DND-41 (cell line): ENCODE results near the gene FBLL1.
"Not testable (repeated sequence)": the region's sequence is repeated elsewhere in the genome, so short reads cannot be mapped to it uniquely, and the experiment has no call there.

Source experiments
- ATAC-seq: fragments of 200-7000 bp; cut with Tn5 transposase; 3 replicates; pipeline ENCODE4 v1.9.1; 2021; ENCODE audit warnings: low read depth; ENCODE audit not compliant: insufficient read depth
- DNase-seq: peaks from one replicate; pipeline ENCODE4 v3.0.0-alpha.2; 2020
- H2AFZ ChIP-seq: 2 replicates; pipeline ENCODE4 v1.6.0; 2012; ENCODE audit warnings: low read depth, low read length
- H3K27ac ChIP-seq: 2 replicates; pipeline ENCODE4 v1.5.1; 2012; ENCODE audit warnings: low read length, inconsistent platforms
- H3K27me3 ChIP-seq: fragments of 200-600 bp; sonication (generic); 2 replicates; pipeline ENCODE4 v1.6.0; 2012; ENCODE audit warnings: low read length, mild to moderate bottlenecking, inconsistent platforms; ENCODE audit not compliant: insufficient read depth, poor library complexity
- H3K36me3 ChIP-seq: 2 replicates; pipeline ENCODE4 v1.5.1; 2012; ENCODE audit warnings: low read length, inconsistent platforms; ENCODE audit not compliant: insufficient read depth
- H3K4me1 ChIP-seq: 2 replicates; pipeline ENCODE4 v1.5.1; 2012; ENCODE audit warnings: mild to moderate bottlenecking, low read length; ENCODE audit not compliant: insufficient read depth
- H3K4me2 ChIP-seq: 2 replicates; pipeline ENCODE4 v1.6.0; 2012; ENCODE audit warnings: mild to moderate bottlenecking, moderate library complexity, low read length, inconsistent platforms; ENCODE audit not compliant: insufficient read depth
- H3K4me3 ChIP-seq, 2 experiments: fragments of 200-600 bp in 1 of 2; shearing (Covaris generic) in 1 of 2; 2 replicates each; pipeline ENCODE4 v1.5.1; 2012 to 2016; ENCODE audit warnings: inconsistent platforms in 2 of 2, low read length in 2 of 2, mild to moderate bottlenecking in 2 of 2, low read depth in 1 of 2, moderate library complexity in 1 of 2
- H3K79me2 ChIP-seq: 2 replicates; pipeline ENCODE4 v1.6.0; 2012; ENCODE audit warnings: low read length, inconsistent platforms; ENCODE audit not compliant: insufficient read depth
- H3K9ac ChIP-seq: 2 replicates; pipeline ENCODE4 v1.6.0; 2012; ENCODE audit warnings: low read depth, mild to moderate bottlenecking, inconsistent platforms, low read length, moderate library complexity
- H3K9me3 ChIP-seq: 2 replicates; pipeline ENCODE4 v1.5.1; 2012; ENCODE audit warnings: low read length, moderate library complexity, mild to moderate bottlenecking, inconsistent platforms; ENCODE audit not compliant: insufficient read depth, severe bottlenecking
- H4K20me1 ChIP-seq: 2 replicates; pipeline ENCODE4 v1.6.0; 2012; ENCODE audit warnings: low read length; ENCODE audit not compliant: insufficient read depth
- EZH2 ChIP-seq: IDR thresholded peaks from 3 replicates; pipeline ENCODE4 v1.6.1; 2012; ENCODE audit warnings: borderline replicate concordance, low read depth, mild to moderate bottlenecking, moderate library complexity, low read length, inconsistent platforms; ENCODE audit not compliant: severe bottlenecking
- TF ChIP-seq, protein P1 (sequence below): IDR thresholded peaks from 2 replicates; pipeline ENCODE4 v1.5.1; 2012; ENCODE audit warnings: borderline replicate concordance, low read length, moderate library complexity, mild to moderate bottlenecking; ENCODE audit not compliant: poor library complexity, severe bottlenecking; ENCODE audit errors: extremely low read depth

Gene FBLL1

DNA sequence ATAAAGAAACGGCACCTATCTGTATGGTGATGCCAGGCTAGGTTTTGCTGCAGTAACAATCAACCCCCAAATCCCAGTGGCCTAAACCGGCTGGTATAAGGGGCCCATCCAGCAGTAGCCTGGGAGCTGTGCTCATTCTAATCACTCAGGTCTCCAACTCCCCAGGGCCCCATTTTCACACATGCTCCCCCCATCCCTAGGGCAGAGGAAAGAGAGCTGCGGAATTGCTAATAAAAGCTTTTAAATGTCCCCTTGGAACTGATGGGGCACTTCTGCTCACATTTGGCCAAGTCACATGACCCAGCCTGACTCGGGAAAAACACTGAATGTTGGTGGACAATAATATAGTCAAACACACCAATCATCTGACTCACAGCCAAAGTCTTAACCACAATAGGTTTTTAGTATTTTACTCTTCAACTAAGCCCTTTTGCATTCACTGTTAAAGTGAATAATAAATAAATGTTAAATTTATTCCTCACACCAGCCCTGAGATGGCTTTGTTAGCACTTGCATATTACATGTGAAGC, 1.6 kb downstream of the FBLL1 start:
- TF ChIP-seq, protein P1, sequence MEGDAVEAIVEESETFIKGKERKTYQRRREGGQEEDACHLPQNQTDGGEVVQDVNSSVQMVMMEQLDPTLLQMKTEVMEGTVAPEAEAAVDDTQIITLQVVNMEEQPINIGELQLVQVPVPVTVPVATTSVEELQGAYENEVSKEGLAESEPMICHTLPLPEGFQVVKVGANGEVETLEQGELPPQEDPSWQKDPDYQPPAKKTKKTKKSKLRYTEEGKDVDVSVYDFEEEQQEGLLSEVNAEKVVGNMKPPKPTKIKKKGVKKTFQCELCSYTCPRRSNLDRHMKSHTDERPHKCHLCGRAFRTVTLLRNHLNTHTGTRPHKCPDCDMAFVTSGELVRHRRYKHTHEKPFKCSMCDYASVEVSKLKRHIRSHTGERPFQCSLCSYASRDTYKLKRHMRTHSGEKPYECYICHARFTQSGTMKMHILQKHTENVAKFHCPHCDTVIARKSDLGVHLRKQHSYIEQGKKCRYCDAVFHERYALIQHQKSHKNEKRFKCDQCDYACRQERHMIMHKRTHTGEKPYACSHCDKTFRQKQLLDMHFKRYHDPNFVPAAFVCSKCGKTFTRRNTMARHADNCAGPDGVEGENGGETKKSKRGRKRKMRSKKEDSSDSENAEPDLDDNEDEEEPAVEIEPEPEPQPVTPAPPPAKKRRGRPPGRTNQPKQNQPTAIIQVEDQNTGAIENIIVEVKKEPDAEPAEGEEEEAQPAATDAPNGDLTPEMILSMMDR, result no peak
- TF ChIP-seq EZH2, result no peak
- H3K27ac ChIP-seq, result no peak overlapping the region
- no peak overlapping the region for H3K4me3 ChIP-seq
- no peaks in the 10 kb centered on the region for H3K4me1 ChIP-seq
- H3K9me3 ChIP-seq, result no peaks in the 10 kb centered on the region
- no peak for DNase-seq
- H2AFZ ChIP-seq, result no peak overlapping the region
- ATAC-seq, result no peak
- no peaks in the 10 kb centered on the region for H3K27me3 ChIP-seq
- H3K4me2 ChIP-seq, result no peak overlapping the region
- no peak overlapping the region for H3K9ac ChIP-seq
- H3K79me2 ChIP-seq, result no peaks in the 10 kb centered on the region
- no peaks in the 10 kb centered on the region for H4K20me1 ChIP-seq
- no peaks in the 10 kb centered on the region for H3K36me3 ChIP-seq

- Histone ChIP-seq H3K9me3 (no peaks in the 10 kb centered on the region), H3K36me3 (no peaks in the 10 kb centered on the region), H3K9ac (no peak overlapping the region), H3K27ac (no peak overlapping the region), H3K27me3 (no peaks in the 10 kb centered on the region), H3K4me1 (no peaks in the 10 kb centered on the region), H3K4me3 (no peak overlapping the region), H3K79me2 (no peaks in the 10 kb centered on the region), H4K20me1 (no peaks in the 10 kb centered on the region), H3K4me2 (no peak overlapping the region), H2AFZ (no peak overlapping the region)
- no peak for DNase-seq
- ATAC-seq, result no peak
- TF ChIP-seq EZH2, result no peak
- TF ChIP-seq, protein P1, result no peak
Measured at GRCh38 chr5:168531191-168531590, 2.1 kb downstream of the FBLL1 start.

DNA sequence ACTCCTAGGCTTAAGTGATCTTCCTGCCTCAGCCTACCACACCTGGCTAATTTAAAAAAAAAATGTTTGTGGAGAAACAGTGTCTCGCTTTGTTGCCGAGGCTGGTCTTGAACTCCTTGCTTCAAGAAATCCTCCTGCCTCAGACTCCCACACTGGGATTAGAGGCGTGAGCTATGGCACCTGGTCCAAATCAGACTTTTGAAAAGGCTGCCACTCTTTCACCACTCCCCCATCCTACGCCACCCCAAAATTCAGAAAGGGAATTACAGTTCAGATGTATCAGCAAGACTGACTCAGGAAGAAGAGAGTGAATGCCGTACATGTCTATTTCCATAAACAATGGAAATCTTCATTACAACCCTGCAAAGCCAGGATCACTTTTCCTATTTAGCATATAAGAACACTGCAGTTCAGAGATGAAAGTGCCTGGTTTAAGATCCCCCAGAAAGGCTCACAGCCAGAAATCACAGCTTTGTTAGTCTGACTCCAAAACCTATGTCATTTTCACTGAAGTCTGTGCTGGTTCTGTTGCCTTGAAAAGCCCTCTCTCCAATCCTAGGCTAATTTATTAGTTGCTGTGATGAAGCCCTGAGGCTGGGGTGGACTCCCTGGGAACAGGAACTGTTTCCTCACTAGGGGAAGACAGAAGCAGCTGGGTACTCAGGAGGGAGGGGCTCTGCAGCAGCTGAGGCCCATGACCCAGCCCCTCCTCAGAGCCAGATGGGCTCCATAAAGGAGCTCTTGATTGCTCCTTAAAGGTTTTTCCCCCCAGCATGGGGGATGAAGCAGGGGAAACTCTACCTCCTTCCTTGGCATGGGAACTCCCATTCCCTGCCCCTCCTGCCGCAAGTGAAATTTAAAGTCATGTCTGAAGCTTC, 3.1 kb downstream of the FBLL1 start:
- no peaks in the 10 kb centered on the region for H3K36me3 ChIP-seq
- H3K4me1 ChIP-seq, result no peaks in the 10 kb centered on the region
- no peak for ATAC-seq
- TF ChIP-seq, protein P1, result no peak
- TF ChIP-seq EZH2, result no peak
- H3K9me3 ChIP-seq, result no peaks in the 10 kb centered on the region
- H3K4me3 ChIP-seq, result no peak overlapping the region
- H3K9ac ChIP-seq, result no peak overlapping the region
- no peak overlapping the region for H3K4me2 ChIP-seq
- H3K79me2 ChIP-seq, result no peaks in the 10 kb centered on the region
- H2AFZ ChIP-seq, result no peak overlapping the region
- H3K27me3 ChIP-seq, result no peaks in the 10 kb centered on the region
- H3K27ac ChIP-seq, result no peak overlapping the region
- no peak for DNase-seq
- no peaks in the 10 kb centered on the region for H4K20me1 ChIP-seq

GRCh38 chr5:168534351-168534750, 5.2 kb downstream of the FBLL1 start:
- not testable (repeated sequence) for H3K9me3 ChIP-seq, H3K4me2 ChIP-seq, H3K9ac ChIP-seq, ATAC-seq, H3K27ac ChIP-seq, DNase-seq, H3K4me3 ChIP-seq, H2AFZ ChIP-seq, H3K4me1 ChIP-seq, H4K20me1 ChIP-seq, H3K36me3 ChIP-seq, H3K79me2 ChIP-seq, H3K27me3 ChIP-seq
